LNCaP clone FGC (cell line): ENCODE measurements around the gene SCO2.

ENCODE experiments used
- DNase-seq: peaks from one replicate; pipeline ENCODE4 v3.0.0-alpha.2; 2011; ENCODE audit warnings: low read depth
- H3K4me3 ChIP-seq: 2 replicates; pipeline ENCODE4 v1.5.1; 2011; ENCODE audit warnings: mild to moderate bottlenecking, low read depth, low read length, control low read depth
- TF ChIP-seq, protein P1 (sequence below): IDR thresholded peaks from 2 replicates; pipeline ENCODE4 v1.5.1; 2012; ENCODE audit warnings: mild to moderate bottlenecking; ENCODE audit not compliant: control insufficient read depth, insufficient read depth; ENCODE audit errors: extremely low read depth

The SCO2 gene

DNA sequence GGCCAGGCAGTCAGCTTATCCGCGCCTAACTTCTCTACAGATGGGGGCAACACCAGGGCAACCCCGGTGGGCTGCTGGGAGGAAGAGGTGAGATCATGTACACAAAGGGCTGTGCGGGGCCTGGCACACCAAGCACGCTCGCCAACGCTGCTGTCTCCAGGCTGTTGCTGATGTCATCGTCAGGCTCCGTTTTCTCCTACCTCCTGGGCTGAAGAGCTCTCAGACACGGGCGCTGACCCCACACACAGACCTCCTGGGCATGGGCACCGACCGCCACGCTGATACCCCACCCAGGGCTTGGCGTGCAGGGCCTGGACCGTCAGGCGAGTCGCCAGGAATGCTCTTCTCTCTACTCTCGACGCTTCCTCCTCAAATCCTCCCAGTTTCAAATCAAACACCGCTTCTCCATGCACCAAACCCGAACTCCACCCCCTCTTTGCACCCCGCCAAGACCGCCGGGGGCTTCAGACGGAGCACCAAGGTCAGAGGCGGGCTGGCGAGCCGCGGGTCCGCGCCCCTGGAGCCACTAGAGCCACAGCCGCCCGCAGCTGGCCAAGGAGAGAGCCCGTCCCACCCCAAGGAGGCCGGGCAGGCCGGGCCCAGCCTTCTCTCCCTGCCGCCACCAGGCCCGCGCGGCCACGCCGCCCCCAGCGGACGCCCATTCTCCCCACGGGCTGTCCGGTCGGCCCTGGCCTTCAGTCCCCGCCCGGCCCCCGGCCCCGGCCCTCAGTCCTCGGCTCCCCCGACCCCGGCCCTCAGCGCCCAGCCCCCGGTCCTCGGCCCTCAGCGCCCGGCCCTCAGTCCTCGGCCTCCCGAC, 51.3 kb downstream of the SCO2 start:
- DNase-seq = no peak
- TF ChIP-seq, protein P1, sequence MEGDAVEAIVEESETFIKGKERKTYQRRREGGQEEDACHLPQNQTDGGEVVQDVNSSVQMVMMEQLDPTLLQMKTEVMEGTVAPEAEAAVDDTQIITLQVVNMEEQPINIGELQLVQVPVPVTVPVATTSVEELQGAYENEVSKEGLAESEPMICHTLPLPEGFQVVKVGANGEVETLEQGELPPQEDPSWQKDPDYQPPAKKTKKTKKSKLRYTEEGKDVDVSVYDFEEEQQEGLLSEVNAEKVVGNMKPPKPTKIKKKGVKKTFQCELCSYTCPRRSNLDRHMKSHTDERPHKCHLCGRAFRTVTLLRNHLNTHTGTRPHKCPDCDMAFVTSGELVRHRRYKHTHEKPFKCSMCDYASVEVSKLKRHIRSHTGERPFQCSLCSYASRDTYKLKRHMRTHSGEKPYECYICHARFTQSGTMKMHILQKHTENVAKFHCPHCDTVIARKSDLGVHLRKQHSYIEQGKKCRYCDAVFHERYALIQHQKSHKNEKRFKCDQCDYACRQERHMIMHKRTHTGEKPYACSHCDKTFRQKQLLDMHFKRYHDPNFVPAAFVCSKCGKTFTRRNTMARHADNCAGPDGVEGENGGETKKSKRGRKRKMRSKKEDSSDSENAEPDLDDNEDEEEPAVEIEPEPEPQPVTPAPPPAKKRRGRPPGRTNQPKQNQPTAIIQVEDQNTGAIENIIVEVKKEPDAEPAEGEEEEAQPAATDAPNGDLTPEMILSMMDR = no peak
- peak overlapping the region; percentile 80 for H3K4me3 ChIP-seq
